ENCODE data around the gene DTWD2.

DTWD2 gene

DNA sequence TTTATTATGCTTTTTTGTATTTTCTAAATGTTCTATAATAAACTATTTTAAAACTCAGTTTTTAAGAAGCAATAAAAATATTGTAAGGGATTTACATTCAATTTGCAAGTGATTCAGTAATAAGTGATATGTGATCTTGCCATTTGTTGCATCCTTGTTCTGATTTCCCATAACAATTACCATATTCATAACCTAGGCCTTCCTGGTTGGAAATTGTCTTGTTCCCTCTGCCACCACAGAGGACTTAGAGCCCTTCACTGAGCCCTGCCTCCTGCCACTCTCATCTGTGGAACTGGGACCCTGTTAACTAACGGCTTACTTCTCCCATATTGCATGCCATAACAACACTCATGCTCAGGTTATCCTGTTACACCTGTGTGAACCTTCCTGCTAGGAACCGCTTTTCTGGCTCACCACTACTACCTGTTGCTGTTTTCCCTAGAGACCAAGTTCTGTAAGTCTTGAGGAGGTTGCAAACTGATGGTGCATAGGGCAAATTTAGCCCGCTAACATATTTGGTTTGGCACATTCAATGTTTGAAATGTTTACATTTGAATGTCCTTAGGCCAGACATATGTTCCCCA is 32.9 kb upstream of the DTWD2 start:
- TF ChIP-seq, protein P1, sequence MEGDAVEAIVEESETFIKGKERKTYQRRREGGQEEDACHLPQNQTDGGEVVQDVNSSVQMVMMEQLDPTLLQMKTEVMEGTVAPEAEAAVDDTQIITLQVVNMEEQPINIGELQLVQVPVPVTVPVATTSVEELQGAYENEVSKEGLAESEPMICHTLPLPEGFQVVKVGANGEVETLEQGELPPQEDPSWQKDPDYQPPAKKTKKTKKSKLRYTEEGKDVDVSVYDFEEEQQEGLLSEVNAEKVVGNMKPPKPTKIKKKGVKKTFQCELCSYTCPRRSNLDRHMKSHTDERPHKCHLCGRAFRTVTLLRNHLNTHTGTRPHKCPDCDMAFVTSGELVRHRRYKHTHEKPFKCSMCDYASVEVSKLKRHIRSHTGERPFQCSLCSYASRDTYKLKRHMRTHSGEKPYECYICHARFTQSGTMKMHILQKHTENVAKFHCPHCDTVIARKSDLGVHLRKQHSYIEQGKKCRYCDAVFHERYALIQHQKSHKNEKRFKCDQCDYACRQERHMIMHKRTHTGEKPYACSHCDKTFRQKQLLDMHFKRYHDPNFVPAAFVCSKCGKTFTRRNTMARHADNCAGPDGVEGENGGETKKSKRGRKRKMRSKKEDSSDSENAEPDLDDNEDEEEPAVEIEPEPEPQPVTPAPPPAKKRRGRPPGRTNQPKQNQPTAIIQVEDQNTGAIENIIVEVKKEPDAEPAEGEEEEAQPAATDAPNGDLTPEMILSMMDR (IDR thresholded peaks at IDR 0.05) = no peak
- H3K27me3 ChIP-seq = no peaks in the 10 kb centered on the region
- H3K4me1 ChIP-seq (ENCODE audit: control insufficient read depth in 1 of 2, insufficient read depth in 1 of 2, low read depth in 1 of 2, low read length in 1 of 2) = peaks cover 21 to 26% of the 10 kb centered on the region in 2 experiments
- H3K36me3 ChIP-seq = no peaks in the 10 kb centered on the region
- H3K9me3 ChIP-seq = no peaks in the 10 kb centered on the region
- H3K4me3 ChIP-seq (ENCODE audit: low read depth in 1 of 2, low read length in 1 of 2) = no peak overlapping the region
- H3K27ac ChIP-seq = peak overlapping the region; percentile 47

DNA sequence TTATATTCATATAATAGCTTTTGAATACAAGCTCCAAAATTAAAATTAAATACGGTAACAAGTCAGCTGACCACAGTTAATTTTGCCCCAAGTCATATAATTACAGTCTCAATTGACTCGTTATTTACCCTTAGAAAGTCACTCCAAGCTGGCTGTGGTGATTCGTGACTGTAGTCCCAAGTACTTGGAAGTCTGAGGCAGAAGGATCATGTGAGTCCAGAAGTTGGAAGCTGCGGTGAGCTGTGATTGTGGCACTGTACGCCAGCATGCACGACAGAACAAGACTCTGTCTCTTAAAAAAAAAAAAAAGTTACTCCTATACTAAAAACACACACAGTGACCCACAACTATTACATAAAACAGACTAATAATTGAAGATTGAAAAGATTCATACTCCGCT is 31.6 kb upstream of the DTWD2 start:
- Histone ChIP-seq H3K9me3 (no peaks in the 10 kb centered on the region), H3K4me3 (ENCODE audit: low read depth in 1 of 2, low read length in 1 of 2) (peak overlapping the region in 1 of 2 experiments; percentile 30), H3K36me3 (no peaks in the 10 kb centered on the region), H3K27me3 (no peaks in the 10 kb centered on the region), H3K4me1 (ENCODE audit: control insufficient read depth in 1 of 2, insufficient read depth in 1 of 2, low read depth in 1 of 2, low read length in 1 of 2) (peaks cover 21 to 26% of the 10 kb centered on the region in 2 experiments), H3K27ac (peak overlapping the region; percentile 80)
- TF ChIP-seq, protein P1 (IDR thresholded peaks at IDR 0.05) = no peak

DNA sequence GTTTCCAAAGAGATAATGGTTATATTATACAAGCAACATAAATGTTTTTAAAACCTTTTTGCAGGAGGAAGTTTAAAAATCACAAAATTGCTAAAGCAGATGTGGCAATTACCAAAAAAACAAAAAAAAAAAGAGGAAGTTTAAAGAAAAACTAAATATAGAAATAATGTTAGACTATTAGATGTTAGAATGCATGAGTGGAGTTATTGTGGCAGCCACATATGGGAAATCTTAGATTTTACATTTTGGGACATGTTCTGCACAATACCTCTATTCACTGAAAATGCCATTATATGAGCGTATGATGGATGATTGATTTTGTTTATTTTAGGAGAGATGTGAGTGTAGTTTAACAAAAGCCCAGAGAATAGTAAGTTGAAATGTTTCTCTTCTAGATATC is 31.2 kb upstream of the DTWD2 start:
- Histone ChIP-seq H3K4me1 (ENCODE audit: control insufficient read depth in 1 of 2, insufficient read depth in 1 of 2, low read depth in 1 of 2, low read length in 1 of 2) (peaks cover 21 to 26% of the 10 kb centered on the region in 2 experiments), H3K4me3 (ENCODE audit: low read depth in 1 of 2, low read length in 1 of 2) (peak overlapping the region; percentile 11 to 30), H3K27ac (peak overlapping the region; percentile 80), H3K36me3 (no peaks in the 10 kb centered on the region), H3K27me3 (no peaks in the 10 kb centered on the region), H3K9me3 (no peaks in the 10 kb centered on the region)
- TF ChIP-seq, protein P1 (IDR thresholded peaks at IDR 0.05) = no peak

DNA sequence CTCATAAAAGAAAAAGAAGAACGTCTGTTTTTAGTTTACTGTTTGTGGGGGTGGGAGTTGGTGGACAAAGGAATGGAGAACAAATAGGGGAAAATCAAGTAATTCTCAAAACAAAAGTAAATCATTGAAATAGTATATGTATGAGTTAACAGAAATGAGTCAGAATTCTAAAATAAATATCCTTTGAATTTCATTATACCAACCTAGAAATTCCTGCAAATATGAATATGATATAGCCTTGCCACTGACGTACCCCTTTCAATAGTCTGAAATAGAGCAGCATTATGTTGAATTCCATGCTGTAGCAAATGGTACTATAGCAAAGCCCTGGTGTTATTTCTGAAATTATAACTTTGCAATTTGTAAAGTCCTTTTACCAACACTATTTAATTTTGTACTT is 29.6 kb upstream of the DTWD2 start:
- Histone ChIP-seq H3K4me1 (ENCODE audit: control insufficient read depth in 1 of 2, insufficient read depth in 1 of 2, low read depth in 1 of 2, low read length in 1 of 2) (peaks cover 21 to 26% of the 10 kb centered on the region in 2 experiments), H3K27ac (no peak overlapping the region), H3K36me3 (no peaks in the 10 kb centered on the region)

DNA sequence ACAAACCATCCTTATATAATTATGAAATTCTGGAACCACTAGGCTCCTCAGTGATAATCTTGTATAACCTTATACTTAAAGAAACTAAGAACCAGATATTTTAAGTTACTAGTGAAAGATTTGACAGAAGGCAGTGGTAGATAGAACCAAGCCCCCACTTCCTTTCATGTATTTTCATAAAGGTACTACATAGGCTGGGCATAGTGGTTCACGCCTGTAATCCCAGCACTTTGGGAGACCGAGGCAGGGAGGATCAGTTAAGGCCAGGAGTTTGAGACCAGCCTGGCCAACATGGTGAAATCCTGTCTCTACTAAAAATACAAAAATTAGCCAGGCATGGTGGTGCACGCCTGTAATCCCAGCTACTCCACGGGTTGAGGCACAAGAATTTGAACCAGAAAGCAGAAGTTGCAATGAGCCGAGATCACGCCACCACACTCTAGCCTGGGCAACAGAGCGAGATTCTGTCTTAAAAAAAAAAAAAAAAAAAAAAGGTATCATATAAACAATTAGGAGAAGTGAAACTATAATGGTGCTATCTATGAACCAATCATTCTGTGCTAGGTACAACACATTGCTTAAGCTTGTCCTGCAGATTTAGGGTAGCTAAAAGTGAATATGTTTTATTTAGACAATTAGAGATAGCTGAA is 27.9 kb upstream of the DTWD2 start:
- Histone ChIP-seq H3K4me3 (ENCODE audit: low read depth in 1 of 2, low read length in 1 of 2) (no peak overlapping the region), H3K36me3 (no peaks in the 10 kb centered on the region), H3K27me3 (no peaks in the 10 kb centered on the region), H3K4me1 (ENCODE audit: control insufficient read depth in 1 of 2, insufficient read depth in 1 of 2, low read depth in 1 of 2, low read length in 1 of 2) (peaks cover 18 to 20% of the 10 kb centered on the region in 2 experiments), H3K27ac (no peak overlapping the region), H3K9me3 (no peaks in the 10 kb centered on the region)
- TF ChIP-seq, protein P1 (IDR thresholded peaks at IDR 0.05) = no peak

More for the DNA sequence above, 29.6 kb upstream of the DTWD2 start:
- Histone ChIP-seq H3K4me3 (ENCODE audit: low read depth in 1 of 2, low read length in 1 of 2) (no peak overlapping the region), H3K27me3 (no peaks in the 10 kb centered on the region), H3K9me3 (no peaks in the 10 kb centered on the region)
- TF ChIP-seq, protein P1 (IDR thresholded peaks at IDR 0.05) = no peak
